HG03139 (cell line): ENCODE measurements around the gene AHCYL2.
"Not testable (repeated sequence)": the region's sequence is repeated elsewhere in the genome, so short reads cannot be mapped to it uniquely, and the experiment has no call there.

Source experiments
- ATAC-seq: cut with Tn5 transposase; IDR thresholded peaks from one replicate; pipeline ENCODE4 v1.9.1; 2021; ENCODE audit not compliant: unreplicated experiment

AHCYL2 gene

DNA sequence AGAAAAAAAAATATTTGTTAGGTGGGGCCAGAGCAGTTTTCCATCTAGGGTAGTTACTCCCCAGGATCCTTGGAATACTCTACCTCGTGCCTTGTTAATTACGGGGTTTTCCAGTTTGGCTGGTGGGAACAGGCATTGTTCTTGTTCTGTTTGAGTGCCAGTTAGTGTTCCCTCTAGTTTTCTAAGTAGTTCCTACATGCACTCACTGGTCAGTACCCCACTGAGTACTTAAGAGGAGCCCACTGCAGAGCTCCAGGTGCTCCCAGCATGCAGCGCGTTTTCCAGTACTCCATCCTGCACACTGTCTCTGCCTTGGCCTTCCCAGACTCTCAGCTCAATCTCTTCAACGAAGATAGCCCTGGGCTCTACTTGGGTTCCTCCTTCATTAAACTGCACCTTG is 58.0 kb downstream of the AHCYL2 start:
- ATAC-seq: no peak

DNA sequence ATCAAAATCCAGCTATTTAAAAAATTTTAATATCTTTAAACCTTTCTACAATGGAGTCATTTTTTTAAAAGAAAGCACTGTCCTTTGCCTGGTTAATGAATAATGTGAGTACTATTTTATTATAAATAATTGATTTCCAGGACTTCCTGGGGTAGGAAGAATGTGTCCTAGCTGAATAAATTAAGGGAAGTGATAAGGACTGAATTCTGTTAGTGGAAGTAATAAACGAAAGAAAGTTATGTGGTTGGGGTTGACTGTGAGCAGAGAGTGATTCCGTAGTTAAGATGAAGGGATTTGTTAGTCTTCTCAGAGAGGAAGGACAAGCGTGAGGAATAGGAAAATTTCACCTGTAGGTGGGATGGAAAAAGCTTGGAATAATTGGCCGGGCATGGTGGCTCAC is 59.1 kb downstream of the AHCYL2 start:
- no peak for ATAC-seq

DNA sequence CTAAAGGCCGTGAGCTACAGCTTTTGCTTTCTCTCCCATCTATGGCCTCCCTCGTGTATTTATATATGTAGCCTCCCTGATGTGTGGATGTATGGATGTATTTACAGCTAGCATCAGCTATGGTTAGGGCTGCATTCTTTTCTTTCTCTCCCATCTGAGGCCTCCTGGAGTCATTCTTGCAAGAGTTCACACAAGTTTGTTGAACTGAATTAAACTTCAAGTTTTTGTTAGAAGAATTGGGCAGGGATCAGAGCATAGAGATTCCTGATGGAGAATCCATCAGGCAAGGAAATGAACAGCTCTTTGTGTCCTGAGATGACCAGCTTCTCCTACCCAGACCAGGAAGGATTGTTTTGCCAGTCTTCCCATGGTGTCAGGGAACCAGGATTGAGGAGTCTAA is 60.3 kb downstream of the AHCYL2 start:
- ATAC-seq: no peak

DNA sequence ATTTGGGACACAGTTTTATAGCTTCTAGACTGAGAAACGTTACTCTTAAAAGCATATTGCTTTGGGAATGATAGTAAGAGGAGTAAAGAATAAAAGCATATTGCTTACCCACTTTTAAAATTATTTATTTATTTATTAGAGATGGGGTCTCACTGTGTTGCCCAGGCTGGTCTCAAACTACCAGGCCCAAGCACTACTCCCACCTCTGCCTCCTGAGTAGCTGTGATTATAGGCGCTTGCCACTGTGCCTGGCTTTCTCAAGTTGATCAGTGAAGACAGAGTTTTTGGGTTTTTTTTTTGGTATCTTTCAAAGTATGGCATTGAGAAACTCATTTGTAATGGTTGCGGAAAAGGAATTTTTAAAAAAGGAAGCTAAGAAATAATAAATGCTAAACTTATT is 68.0 kb downstream of the AHCYL2 start:
- no peak for ATAC-seq

DNA sequence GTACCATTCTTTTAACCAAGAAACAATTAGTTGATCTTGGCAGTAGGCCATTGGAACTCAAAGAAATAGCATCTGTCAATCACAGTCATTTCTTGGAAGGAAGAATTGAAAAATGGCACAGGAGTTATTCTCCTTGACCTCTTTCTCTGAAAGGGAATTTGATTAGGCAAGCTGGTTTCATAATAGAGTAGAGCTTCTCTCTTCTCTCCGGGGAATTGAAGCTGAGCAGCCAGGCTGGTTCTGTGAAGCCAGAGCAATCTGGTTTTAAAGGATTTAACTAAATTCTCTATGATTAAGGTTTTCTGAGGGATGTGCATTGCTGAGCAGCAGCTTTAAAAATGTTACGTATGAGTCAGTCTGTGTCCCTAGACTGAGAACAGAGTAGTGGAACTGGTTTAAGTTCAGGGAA is 70.2 kb downstream of the AHCYL2 start:
- ATAC-seq: no peak

DNA sequence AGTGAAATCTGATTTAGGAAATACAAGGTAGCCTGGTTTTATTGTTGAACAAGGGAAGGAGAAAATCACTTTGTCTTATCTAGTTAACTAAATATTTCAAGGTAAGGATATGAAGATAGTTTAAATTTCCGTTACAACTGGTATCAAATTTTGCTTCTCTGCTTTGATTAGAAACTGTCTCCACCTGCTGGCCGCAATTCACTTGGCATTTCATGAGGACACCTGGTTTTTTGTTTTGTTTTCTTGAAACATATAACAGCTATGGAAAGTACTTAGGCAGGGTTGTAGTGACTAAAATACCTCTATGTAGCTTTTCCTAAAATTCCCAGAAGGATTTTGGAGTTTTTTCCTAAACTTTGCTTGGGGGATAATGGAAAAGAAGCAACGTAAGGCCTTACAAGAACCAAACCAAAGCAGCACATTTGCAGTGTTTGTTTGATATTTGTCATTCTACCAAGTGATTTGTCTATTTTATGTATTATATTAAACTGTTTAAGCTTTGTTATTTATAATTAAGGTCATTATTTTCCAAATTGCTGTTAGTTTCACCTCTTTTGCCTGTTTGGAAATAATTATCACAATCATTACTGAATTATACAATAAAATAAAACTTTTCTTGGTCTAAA is 73.6 kb downstream of the AHCYL2 start:
- ATAC-seq: no peak

DNA sequence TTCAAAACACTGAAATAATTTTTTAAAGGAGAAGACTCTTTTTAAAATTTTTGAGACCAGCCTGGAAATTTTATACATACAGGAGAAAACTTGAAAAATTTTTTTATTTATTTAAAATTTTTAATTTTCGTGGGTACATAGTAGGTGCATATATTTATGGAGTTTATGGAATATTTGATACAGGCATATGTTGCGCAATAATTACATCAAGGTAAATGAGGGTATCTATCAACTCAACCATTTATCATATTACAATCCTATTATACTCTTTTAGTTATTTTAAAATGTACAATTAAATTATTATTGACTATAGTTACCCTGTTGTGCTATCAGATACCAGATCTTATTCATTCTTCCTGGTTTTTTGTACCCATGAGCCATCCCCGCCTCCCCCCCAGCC is 75.1 kb downstream of the AHCYL2 start:
- ATAC-seq: no peak

DNA sequence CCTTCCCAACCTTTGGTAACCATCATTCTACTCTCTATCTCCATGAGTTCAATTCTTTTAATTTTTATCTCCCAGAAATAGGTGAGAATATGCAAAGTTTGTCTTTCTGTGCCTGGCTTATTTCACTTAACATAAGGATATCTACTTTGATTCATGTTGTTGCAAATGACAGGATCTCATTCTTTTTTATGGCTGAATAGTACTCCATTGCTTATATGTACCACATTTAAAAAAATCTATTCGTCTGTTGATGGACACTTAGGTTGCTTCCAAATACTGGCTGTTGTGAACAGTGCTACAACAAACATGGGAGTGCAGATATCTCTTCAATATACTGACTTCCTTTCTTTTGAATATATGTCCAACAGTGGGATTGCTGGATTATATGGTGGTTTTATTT is 75.5 kb downstream of the AHCYL2 start:
- not testable (repeated sequence) for ATAC-seq

DNA sequence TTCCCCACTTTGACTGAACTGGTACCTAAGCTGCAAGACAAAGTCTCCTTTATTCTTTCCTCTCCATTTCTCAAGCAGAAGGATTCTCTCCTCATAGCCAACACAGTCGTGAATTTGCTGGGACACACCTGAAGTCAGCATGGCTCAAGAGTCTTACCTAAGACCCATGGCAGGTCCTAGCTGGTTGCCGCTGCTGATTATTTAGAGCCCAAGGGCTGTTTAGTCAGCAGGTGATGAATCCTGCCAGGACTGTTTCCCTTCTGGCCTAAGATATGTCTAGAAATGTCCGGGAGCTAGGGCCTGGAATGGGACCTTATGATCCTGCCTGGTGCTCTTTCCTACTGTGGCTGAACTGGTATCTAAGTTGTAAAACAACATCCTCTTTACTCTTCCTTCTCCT is 82.8 kb downstream of the AHCYL2 start:
- ATAC-seq: no peak

DNA sequence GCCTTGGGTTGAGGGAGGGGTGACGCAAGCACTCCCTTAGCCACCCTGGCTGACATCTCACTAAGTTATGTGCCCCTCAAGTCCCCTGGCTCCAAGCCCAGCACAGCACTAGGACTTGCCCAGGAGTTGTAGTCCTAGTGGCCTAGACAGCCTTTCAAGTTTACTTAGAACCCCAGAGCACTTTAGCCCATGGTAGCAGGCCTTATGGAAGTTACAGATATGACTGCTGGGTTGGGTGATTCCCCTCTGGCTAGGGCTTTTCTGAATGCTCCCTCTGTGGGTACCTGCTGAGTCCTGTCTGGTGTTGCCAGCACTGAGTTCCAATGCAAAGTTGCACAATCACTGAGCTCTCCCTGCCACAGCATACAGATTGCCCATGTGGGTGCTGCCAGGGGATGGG is 83.2 kb downstream of the AHCYL2 start:
- no peak for ATAC-seq

DNA sequence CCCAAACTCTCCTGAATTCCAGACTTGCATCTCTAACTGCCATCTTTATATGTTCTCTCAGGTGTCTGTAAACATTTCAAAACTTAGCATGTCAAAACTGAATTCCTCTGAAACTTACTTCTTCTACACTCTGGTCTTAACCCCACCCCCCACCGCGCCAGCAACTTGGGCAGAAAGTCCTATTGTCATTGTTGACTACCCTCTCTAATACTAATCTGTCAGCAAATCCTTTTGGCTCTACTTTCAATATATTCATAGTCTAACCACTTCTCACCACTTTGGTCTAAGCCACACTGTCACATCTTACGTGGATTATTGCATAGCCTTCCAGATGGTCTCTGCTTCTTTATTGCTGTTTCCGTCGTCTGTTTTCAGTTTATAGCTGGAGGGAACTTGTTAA is 86.6 kb downstream of the AHCYL2 start:
- ATAC-seq: no peak

DNA sequence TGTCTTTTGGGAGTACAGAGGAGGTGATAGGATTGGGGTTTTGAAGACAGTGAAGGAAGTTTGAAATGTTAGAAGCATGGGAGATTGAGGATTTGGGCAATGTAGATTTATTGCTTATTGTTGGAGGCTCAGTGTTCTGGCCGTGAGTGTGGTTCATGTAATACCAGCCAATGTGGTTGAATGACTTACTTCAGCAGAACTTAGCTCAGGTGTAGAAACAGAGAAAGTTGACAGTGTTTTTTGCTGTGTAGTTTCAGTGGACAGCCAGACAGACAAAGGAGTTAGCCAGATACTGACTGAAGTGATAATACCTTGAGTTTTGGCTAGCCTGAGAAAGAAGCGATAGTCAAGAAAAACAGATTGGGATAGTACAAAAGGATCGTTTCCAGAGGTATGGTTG is 88.5 kb downstream of the AHCYL2 start:
- ATAC-seq: no peak

DNA sequence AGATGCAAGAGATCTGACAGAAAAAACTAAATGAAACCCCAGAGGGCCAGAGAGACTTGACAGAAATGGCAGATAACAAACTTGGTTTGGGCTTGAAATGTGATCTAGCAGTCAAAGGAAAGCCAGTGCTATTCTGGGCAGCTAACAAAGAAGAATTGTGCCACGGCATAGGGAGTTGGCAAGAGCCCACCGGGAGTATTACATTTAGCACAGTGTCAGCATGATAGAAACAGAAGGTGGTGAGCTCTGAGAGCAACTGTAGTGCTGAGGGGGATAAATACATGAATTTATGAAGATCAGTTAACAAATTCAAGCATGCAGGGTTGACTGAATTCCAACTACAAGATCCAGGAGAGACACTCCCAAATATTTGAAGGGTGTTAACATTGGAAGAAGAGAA is 91.1 kb downstream of the AHCYL2 start:
- no peak for ATAC-seq

DNA sequence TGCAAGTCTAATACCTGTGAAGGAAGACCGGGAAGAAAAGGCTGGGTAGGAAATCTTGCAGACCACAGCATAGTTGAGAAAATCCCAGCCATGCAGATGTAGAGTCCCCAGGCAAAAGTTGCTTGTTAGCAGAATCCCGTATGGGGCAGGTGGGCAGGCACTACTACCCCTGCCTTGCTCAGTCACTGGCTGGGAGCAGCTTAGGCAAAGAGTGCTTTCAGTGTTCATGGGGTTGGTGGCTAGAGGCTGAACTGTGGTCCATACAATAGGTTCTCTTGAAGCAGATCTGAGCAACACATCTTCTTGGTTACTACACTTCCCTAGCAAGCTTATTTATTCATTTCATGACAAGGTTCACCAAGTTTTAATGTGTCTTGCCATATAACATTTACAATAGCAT is 92.6 kb downstream of the AHCYL2 start:
- no peak for ATAC-seq

DNA sequence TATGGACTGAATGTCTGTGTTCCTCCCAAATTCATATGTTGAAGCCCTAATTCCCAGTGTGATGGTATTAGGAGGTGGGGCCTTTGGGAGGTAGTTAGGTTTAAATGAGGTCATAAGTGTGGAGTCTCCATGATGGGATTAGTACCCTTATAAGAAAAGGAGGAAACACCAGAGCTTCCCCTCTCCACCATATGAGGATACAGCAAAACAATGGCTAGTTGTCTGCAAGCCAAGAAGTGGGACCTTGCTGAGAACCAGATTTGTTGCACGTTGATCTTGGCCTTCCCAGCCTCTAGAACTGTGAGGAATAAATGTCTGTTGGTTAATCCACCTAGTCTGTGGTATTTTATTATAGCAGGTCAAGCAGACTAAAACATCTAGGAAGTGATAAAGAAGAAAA is 102.2 kb downstream of the AHCYL2 start:
- no peak for ATAC-seq

DNA sequence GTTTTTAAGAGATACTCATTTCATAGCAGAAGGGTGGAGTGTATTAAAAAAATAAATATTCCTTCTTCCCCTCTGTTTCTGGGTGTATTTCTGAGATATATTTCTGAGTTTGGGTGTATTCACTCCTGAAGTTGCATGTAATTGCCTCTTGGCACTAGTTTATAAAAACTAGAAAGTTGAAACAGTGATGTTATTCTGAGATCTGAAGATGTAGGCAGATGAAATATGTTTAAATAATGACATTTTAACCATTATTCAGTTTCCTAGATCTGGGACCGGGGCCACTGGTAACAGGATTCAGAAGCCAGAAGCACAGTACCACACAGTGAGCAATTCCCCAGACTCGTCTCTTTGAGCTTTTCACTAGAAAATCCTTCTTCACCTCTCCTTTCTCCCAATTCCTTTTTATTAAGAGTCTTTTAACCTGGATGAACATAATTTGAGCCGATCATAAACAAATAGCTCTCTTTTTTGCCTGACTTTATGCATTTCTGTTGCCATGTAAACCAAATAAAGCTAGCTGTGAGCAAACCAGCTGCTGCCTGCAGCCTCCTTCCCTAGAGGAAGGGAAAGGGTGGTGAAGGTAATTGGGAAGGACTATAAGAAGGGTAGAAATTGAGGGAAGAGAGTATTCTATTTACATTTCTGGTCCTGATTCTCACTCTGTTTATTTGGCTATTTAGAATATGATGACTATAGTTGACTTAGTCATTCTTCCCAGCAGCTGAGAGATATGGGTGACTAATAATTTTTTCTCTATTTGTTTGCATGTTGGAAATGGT is 107.6 kb downstream of the AHCYL2 start:
- no peak for ATAC-seq

DNA sequence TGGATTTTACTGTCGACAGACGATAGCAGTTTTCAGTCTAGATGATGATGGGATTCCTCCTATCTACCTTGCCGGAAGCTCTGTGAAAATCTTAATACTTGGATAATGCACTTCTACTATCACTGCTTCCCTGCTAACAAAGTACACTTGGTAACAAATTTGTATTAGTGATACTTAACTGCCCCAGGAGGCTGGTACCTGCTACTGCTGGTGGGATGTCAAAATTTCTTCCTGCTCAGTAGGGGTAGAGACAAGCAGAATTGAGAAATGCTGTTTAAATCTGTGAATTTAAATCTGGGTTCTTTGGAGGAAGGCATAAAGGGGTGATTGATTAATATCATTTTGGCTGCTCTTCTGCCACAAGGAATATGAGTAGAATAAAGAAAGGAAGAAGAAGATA is 109.6 kb downstream of the AHCYL2 start:
- ATAC-seq: no peak

DNA sequence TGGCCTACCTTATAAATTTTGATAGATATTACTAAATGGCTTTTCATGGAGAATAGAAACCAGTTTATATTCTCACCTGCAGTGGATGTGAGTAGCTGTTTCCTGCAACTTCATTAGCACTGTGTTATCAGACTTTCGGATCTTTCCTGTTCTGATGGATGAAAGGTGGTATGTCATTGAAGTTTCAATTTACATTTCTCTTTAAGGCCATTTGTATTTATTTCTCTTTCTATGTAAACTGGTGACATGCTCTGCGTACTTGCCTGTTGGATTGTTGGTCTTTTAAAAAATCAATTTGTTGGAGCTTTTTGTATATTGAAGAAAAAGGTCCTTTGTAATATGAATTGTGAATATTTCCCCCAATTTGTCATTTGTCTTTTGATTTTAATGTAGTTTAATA is 113.6 kb downstream of the AHCYL2 start:
- ATAC-seq: no peak

DNA sequence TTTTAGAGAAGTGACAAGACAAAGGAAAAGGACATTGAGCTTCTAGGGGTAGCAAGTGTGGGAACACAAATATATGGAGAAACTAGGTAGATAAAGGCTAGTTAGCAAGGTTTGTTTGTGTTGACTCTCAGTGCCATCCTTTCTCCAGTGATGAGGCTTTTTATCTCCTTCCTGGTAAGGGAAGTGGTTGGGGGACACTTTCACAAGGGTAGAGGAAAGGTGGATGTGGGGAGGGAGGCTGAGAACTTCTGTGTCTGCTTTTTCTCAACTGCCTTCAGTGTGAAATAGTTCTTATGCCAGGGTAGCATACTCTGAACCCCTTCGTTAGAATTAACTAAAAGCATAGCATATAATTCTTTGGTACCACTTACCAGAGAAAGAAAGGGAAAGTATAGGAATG is 116.4 kb downstream of the AHCYL2 start:
- no peak for ATAC-seq

DNA sequence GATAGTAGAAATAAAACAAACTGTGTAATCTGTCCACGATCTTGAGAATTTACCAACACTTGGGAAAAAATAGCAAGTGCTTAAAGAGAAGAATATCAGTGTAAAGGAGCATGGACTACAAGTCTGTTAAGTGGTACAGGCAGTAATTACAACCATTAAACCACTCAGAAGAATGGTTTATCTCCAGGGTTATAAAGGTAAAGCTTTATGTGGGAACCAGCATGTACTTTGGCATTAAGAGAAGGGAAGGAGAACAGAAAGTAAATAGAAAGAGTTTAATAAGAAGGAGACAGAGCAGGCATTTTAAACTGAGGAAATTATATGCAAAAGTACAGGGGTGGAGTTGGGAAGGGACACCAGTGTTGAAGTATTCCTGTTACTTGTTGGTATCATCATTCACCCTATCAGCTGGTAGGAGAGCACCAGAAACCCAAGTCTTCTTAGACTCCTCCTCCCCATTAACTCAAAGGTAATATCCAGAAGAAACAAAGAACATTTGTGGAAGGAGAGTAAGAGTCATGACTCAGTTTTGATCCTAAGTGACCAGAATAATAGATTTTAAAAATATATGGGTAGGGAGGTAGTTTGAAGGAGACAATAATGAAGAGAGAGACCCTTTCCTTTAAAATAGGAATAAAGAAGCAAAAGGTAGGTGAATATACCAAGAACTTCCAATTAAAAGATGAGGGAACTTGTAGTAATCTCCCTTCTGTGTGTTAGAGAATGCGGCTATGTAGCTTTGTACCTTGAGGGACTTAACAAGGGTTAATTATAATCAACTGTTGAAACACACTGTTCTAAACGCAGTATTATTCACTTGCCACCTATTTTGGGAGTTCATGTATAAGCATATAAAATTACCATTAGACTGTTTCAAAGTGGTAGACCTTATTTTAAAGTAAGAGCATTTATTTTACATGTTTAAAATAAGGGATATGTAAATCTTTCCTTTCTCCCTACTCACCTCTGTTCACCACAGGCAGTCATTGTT is 117.3 kb downstream of the AHCYL2 start:
- ATAC-seq: no peak

DNA sequence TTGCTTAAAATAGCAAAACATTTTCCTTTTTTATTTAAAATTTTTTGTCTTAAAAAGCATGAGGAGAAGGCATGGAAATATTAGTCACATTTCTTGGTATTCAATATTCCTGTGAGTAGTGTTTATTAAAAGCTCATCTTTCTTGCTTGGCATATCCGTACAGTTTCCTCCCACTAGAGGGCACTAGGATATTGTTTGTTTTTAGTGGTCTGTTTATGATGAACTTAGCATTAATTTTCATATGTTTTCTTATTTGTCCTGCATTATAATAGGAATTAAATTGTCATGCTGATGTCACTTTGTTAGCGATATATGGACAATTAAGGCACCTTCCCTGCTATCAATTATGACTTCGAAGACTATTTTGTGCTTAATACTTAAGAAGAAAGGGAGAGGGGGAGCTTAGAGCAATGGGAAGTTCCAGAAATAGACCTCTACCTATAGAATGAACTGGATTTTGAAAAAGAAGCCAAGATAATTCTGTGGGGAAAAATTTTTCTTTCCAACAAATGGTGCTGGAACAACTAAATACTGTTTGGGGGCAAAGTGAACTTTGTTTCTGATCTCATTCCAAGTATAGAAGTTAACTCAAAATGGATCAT is 118.4 kb downstream of the AHCYL2 start:
- ATAC-seq: no peak
